H1 (cell line): Measurements from ENCODE around the gene VN1R5. TPM values are rescaled to one million over a fixed set of nuclear protein-coding genes. Genes with fewer than 3 reads are reported as not detected.

ENCODE experiments used
- CTCF ChIA-PET: fragments of 300-600 bp; sonication (Branson Sonifier 250); formaldehyde crosslinking; loops from one replicate; lab custom pipeline; 2021; ENCODE audit not compliant: partially characterized antibody; lab: Charles Lee
- POLR2A ChIA-PET: fragments of 300-600 bp; sonication (Branson Sonifier 250); formaldehyde crosslinking; loops from one replicate; lab custom pipeline; 2021; ENCODE audit warnings: inconsistent platforms; ENCODE audit not compliant: partially characterized antibody; lab: Charles Lee
- DNase-seq, 2 experiments: peaks; one replicate each; pipeline versions ENCODE4 v3.0.0 to v3.0.0-alpha.2; 2010 to 2022; ENCODE audit warnings: low spot score in 2 of 2, low read depth in 1 of 2, mixed read lengths in 1 of 2
- FAIRE-seq: peaks from 2 replicates; lab custom pipeline; 2011; peaks lifted over from hg19 to GRCh38; lab: Jason Lieb, UNC
- H2AFZ ChIP-seq: 2 replicates; pipeline ENCODE4 v1.8.1; 2012; ENCODE audit warnings: low read length, inconsistent platforms
- H2AK5ac ChIP-seq: 2 replicates; pipeline ENCODE4 v1.6.1; 2013; ENCODE audit warnings: low read depth, low read length
- H2BK120ac ChIP-seq: replicated peaks from 2 replicates; pipeline ENCODE3; 2013; ENCODE audit warnings: low read depth, low read length, inconsistent platforms
- H2BK12ac ChIP-seq: 2 replicates; pipeline ENCODE4 v1.6.1; 2013; ENCODE audit warnings: low read depth, low read length
- H2BK15ac ChIP-seq: 2 replicates; pipeline ENCODE4 v1.6.1; 2013; ENCODE audit warnings: low read length
- H2BK20ac ChIP-seq: 2 replicates; pipeline ENCODE4 v1.6.1; 2013; ENCODE audit warnings: low read length
- H2BK5ac ChIP-seq: 2 replicates; pipeline ENCODE4 v1.6.1; 2013; ENCODE audit warnings: low read depth, low read length
- H3K14ac ChIP-seq: 2 replicates; pipeline ENCODE4 v1.6.1; 2013; ENCODE audit warnings: inconsistent platforms; ENCODE audit not compliant: insufficient read length
- H3K18ac ChIP-seq: 2 replicates; pipeline ENCODE4 v1.6.1; 2013; ENCODE audit warnings: low read length; ENCODE audit errors: extremely low read depth
- H3K23ac ChIP-seq: 2 replicates; pipeline ENCODE4 v1.6.1; 2013; ENCODE audit warnings: inconsistent platforms; ENCODE audit not compliant: insufficient read length
- H3K23me2 ChIP-seq: 2 replicates; pipeline ENCODE4 v1.6.1; 2013; ENCODE audit warnings: low read depth, low read length
- H3K27ac ChIP-seq: 2 replicates; pipeline ENCODE4 v1.6.1; 2011; ENCODE audit warnings: low read depth, low read length, inconsistent platforms
- H3K27me3 ChIP-seq, 4 experiments: replicated peaks in 1 of 4; 1 replicate in 1 of 4; 2 replicates in 3 of 4; pipeline versions ENCODE4 v1.6.1 to v1.8.1; 2011 to 2013; ENCODE audit warnings: low read length in 3 of 4, mild to moderate bottlenecking in 3 of 4, inconsistent platforms in 2 of 4, mixed read lengths in 2 of 4, moderate library complexity in 1 of 4; ENCODE audit not compliant: control insufficient read depth in 3 of 4, insufficient read depth in 3 of 4; ENCODE audit errors: extremely low read depth in 1 of 4
- H3K36me3 ChIP-seq, 4 experiments: 2 replicates each; pipeline versions ENCODE4 v1.6.1 to v1.8.1; 2011 to 2013; ENCODE audit warnings: mild to moderate bottlenecking in 4 of 4, low read length in 3 of 4, moderate library complexity in 2 of 4, control low read depth in 1 of 4, inconsistent platforms in 1 of 4; ENCODE audit not compliant: insufficient read depth in 4 of 4, control insufficient read depth in 2 of 4
- H3K4ac ChIP-seq: replicated peaks from 2 replicates; pipeline ENCODE3; 2013; ENCODE audit warnings: low read length, low read depth, mixed read lengths, inconsistent platforms; ENCODE audit not compliant: insufficient read length
- H3K4me1 ChIP-seq, 4 experiments: replicated peaks in 1 of 4; 1 replicate in 1 of 4; 2 replicates in 3 of 4; pipeline versions ENCODE4 v1.6.1 to v1.8.1; 2011 to 2013; ENCODE audit warnings: low read length in 3 of 4, inconsistent platforms in 2 of 4, mixed read lengths in 1 of 4; ENCODE audit not compliant: insufficient read depth in 4 of 4, control insufficient read depth in 3 of 4
- H3K4me2 ChIP-seq, 2 experiments: 2 replicates each; pipeline versions ENCODE4 v1.6.1 to v1.8.1; 2011 to 2013; ENCODE audit warnings: low read depth in 2 of 2, low read length in 2 of 2, control low read depth in 1 of 2, inconsistent platforms in 1 of 2, mild to moderate bottlenecking in 1 of 2; ENCODE audit not compliant: insufficient read depth in 1 of 2
- H3K4me3 ChIP-seq, 4 experiments: fragments of 200-600, 300-600 bp in 1 of 4; sonication (generic), shearing (Covaris generic), sonication (Bioruptor Twin) in 1 of 4; 2 replicates each; pipeline versions ENCODE4 v1.5.1 to v1.8.1; 2011 to 2016; ENCODE audit warnings: low read length in 4 of 4, low read depth in 3 of 4, control low read depth in 2 of 4, inconsistent platforms in 2 of 4, mild to moderate bottlenecking in 2 of 4, mixed read lengths in 1 of 4, moderate library complexity in 1 of 4; ENCODE audit not compliant: insufficient read depth in 2 of 4; ENCODE audit errors: extremely low read depth in 1 of 4
- H3K56ac ChIP-seq: replicated peaks from 2 replicates; pipeline ENCODE3; 2013; ENCODE audit warnings: low read depth, mild to moderate bottlenecking, mixed read lengths, low read length, inconsistent platforms; ENCODE audit not compliant: insufficient read length
- H3K79me1 ChIP-seq: 2 replicates; pipeline ENCODE4 v1.6.1; 2013; ENCODE audit warnings: low read depth, low read length, control low read depth
- H3K79me2 ChIP-seq, 2 experiments: 2 replicates each; pipeline versions ENCODE4 v1.6.1 to v1.8.1; 2012 to 2013; ENCODE audit warnings: low read length in 2 of 2, mild to moderate bottlenecking in 2 of 2, inconsistent platforms in 1 of 2; ENCODE audit not compliant: insufficient read depth in 2 of 2, control insufficient read depth in 1 of 2
- H3K9ac ChIP-seq, 4 experiments: replicated peaks in 1 of 4; 1 replicate in 1 of 4; 2 replicates in 3 of 4; pipeline versions ENCODE4 v1.6.1 to v1.8.1; 2011 to 2013; ENCODE audit warnings: low read depth in 3 of 4, low read length in 3 of 4, control low read depth in 2 of 4, mild to moderate bottlenecking in 2 of 4, moderate library complexity in 2 of 4, inconsistent platforms in 1 of 4; ENCODE audit errors: extremely low read depth in 1 of 4
- H3K9me3 ChIP-seq, 2 experiments: 2 replicates each; pipeline versions ENCODE4 v1.6.1 to v1.8.1; 2012 to 2013; ENCODE audit warnings: mild to moderate bottlenecking in 2 of 2, moderate library complexity in 2 of 2, control low read depth in 1 of 2, inconsistent platforms in 1 of 2, low read depth in 1 of 2, low read length in 1 of 2, mixed read lengths in 1 of 2; ENCODE audit not compliant: insufficient read depth in 2 of 2
- H4K20me1 ChIP-seq, 2 experiments: replicated peaks in 1 of 2; 2 replicates each; pipeline versions ENCODE3 to v1.8.1; 2011 to 2013; ENCODE audit warnings: inconsistent platforms in 2 of 2, low read length in 2 of 2, mild to moderate bottlenecking in 1 of 2; ENCODE audit not compliant: insufficient read depth in 2 of 2, control insufficient read depth in 1 of 2
- H4K5ac ChIP-seq: 2 replicates; pipeline ENCODE4 v1.6.1; 2013; ENCODE audit warnings: low read length, low read depth, mixed read lengths, inconsistent platforms; ENCODE audit not compliant: insufficient read length
- H4K8ac ChIP-seq: 2 replicates; pipeline ENCODE4 v1.8.0; 2013; ENCODE audit warnings: mild to moderate bottlenecking, moderate library complexity, low read length, inconsistent platforms; ENCODE audit not compliant: insufficient read depth; ENCODE audit errors: extremely low read depth
- H4K91ac ChIP-seq: replicated peaks from 2 replicates; pipeline ENCODE3; 2013; ENCODE audit warnings: low read length, mixed read lengths, inconsistent platforms; ENCODE audit not compliant: insufficient read length
- BRCA1 ChIP-seq: IDR thresholded peaks from 2 replicates; pipeline ENCODE4 v1.6.1; 2012; ENCODE audit warnings: low read depth, low read length, improper control_type of control experiment
- E2F6 ChIP-seq: IDR thresholded peaks from 2 replicates; pipeline ENCODE4 v1.6.1; 2012; ENCODE audit warnings: inconsistent platforms
- JUN ChIP-seq: IDR thresholded peaks from 2 replicates; pipeline ENCODE4 v1.6.1; 2011; ENCODE audit warnings: low read depth, mild to moderate bottlenecking, improper control_type of control experiment, low read length
- WGBS, 2 experiments: shearing (Covaris generic) in 1 of 2; methylation state at CpG; one replicate each; pipeline versions ENCODE4 v1.1.6 to v1.1.7; 2013 to 2015; ENCODE audit warnings: low lambda C conversion rate in 2 of 2, mixed read lengths in 2 of 2, inconsistent platforms in 1 of 2, low coverage in 1 of 2, missing lambda C conversion rate in 1 of 2; ENCODE audit not compliant: insufficient replicate concordance in 2 of 2, insufficient coverage in 1 of 2, insufficient read length in 1 of 2; ENCODE audit errors: extremely low coverage in 1 of 2, missing lambda C conversion rate in 1 of 2; 5-methylcytosine and 5-hydroxymethylcytosine counted together
- polyA plus RNA-seq, 7 experiments: library from polyadenylated mRNA; depleted of rRNA in 3 of 7; stranded (reverse) in 5 of 7; unstranded in 2 of 7; fragments of >200 nt in 5 of 7; fragments of 200-250 nt in 2 of 7; gene quantifications; 1 replicate in 5 of 7; 2 replicates in 1 of 7; 4 replicates in 1 of 7; pipeline versions ENCODE4 v1.2.1 to v1.2.3, GENCODE V29; 2011 to 2013; ENCODE audit warnings: missing spikeins in 2 of 7, mixed read lengths in 2 of 7
- total RNA-seq: library from RNA; stranded (reverse); fragmentation: NEBNext Ultra II Directional; extraction: Animal tissue kit (Norgen Biotek cat#: 25700); gene quantifications from 2 replicates; pipeline ENCODE4 v1.2.1, GENCODE V29; 2021

VN1R5 gene
- total and polyA plus RNA-seq, 2 of the 8 experiments (the other 6 are each of a cell fraction or from before 2014, with no cell fraction given), result not detected

- Histone ChIP-seq H3K4me3 (no peak overlapping the region), H2BK12ac (no peak overlapping the region), H2BK20ac (no peak overlapping the region), H2BK5ac (peak overlapping the region; percentile 79; the same call in 1 of the 2 replicates), H4K8ac (no peak overlapping the region), H3K14ac (no peak overlapping the region), H4K20me1 (no peaks in the 10 kb centered on the region), H3K79me2 (no peaks in the 10 kb centered on the region), H3K4ac (no peak overlapping the region), H3K36me3 (peaks cover 21 to 41% (median 34%) of the 10 kb centered on the region in 4 experiments)
- WGBS, 2 experiments, result 86% methylated on average over 6 of the region's 6 CpGs; no CpG with 5 or more reads in 1 of the 2 experiments
- TF ChIP-seq E2F6, result no peak
- TF ChIP-seq BRCA1, result no peak
- no peak for TF ChIP-seq JUN
- TF ChIP-seq, all 59 proteins: peak for 0
- Histone ChIP-seq H2AK5ac (no peak overlapping the region), H3K9ac (no peak overlapping the region; a peak in 1 of 7 replicates), H2BK120ac (no peak overlapping the region), H3K4me1 (peaks cover 21 to 43% (median 42%) of the 10 kb centered on the region in 4 experiments), H3K9me3 (peaks cover 0 to 8% of the 10 kb centered on the region in 2 experiments; a peak in 1 of 4 replicates), H3K27ac (0 out of 2 replicates have a peak overlapping the region, but pooled peaks have one; percentile 8), H4K5ac (no peak overlapping the region), H3K23me2 (no peaks in the 10 kb centered on the region; the same call in 1 of the 2 replicates), H2BK15ac (no peak overlapping the region), H3K18ac (no peak overlapping the region), H3K79me1 (peaks cover 4% of the 10 kb centered on the region; the same call in 1 of the 2 replicates), H3K4me2 (no peak overlapping the region; a peak in 1 of 4 replicates), H3K23ac (no peak overlapping the region), H2AFZ (no peak overlapping the region), H4K91ac (no peak overlapping the region), H3K56ac (no peak overlapping the region), H3K27me3 (no peaks in the 10 kb centered on the region)
- ChIA-PET POLR2A (interaction anchor here (1.0 to 8.1 kb wide), 4 partner anchors 9 to 34 kb away, joined by 3 to 46 read pairs (median 4); partner anchors contain the start of gene ZNF496), CTCF (interaction anchor here (1.2 to 1.7 kb wide), 2 partner anchors 11 to 30 kb away, joined by 4 read pairs; no protein-coding TSS in a partner anchor)
- FAIRE-seq, result no peak
- DNase-seq, result no peak
Measured at GRCh38 chr1:247298124-247298481, 42.2 kb downstream of the VN1R5 start.
